Tibial artery (tissue), 4 donors: ENCODE measurements around the gene KIFC3.
A peak's percentile ranks its signal among the peaks of the same experiment; 100 is the strongest.

ENCODE experiments used
- DNase-seq, 2 donors: peaks; one replicate each; pipeline ENCODE4 v3.0.0-alpha.2; 2019
- H3K27ac ChIP-seq, 2 donors: fragments of 200-600 bp; sonication (generic) in 1 of 2; 1 replicate in 1 of 2; 2 replicates in 1 of 2; pipeline ENCODE4 v1.5.1; 2018 to 2019; ENCODE audit warnings: mild to moderate bottlenecking in 1 of 2
- H3K27me3 ChIP-seq, 2 donors: fragments of 200-600 bp; sonication (generic) in 1 of 2; one replicate each; pipeline versions ENCODE4 v1.5.1 to v1.6.0; 2016 to 2019
- H3K36me3 ChIP-seq, 3 donors: fragments of 200-600 bp; sonication (generic) in 2 of 3; one replicate each; pipeline ENCODE4 v1.5.1; 2016 to 2019; ENCODE audit warnings: mild to moderate bottlenecking in 2 of 3
- H3K4me1 ChIP-seq, 4 donors: fragments of 200-600 bp; sonication (generic) in 2 of 4; 1 replicate in 3 of 4; 2 replicates in 1 of 4; pipeline ENCODE4 v1.5.1; 2016 to 2019
- H3K4me3 ChIP-seq, 2 donors: fragments of 200-600 bp; sonication (generic) in 1 of 2; 1 replicate in 1 of 2; 2 replicates in 1 of 2; pipeline ENCODE4 v1.5.1; 2018 to 2019; ENCODE audit warnings: mild to moderate bottlenecking in 2 of 2
- H3K9me3 ChIP-seq, 3 donors: fragments of 200-600 bp; sonication (generic) in 1 of 3; one replicate each; pipeline ENCODE4 v1.5.1; 2016 to 2019
- intact Hi-C: fragments of 100-400 bp; cut with DNase I; formaldehyde crosslinking; loops from one replicate; pipeline ENCODE4 v1.15.0; 2023; ENCODE audit warnings: low total_unique reads
- TF ChIP-seq, protein P1 (sequence below), 2 experiments: fragments of 200-600 bp in 1 of 2; fragments of 450-650 bp in 1 of 2; IDR thresholded peaks; one replicate each; pipeline ENCODE4 v1.5.1; 2017 to 2019; ENCODE audit warnings: antibody characterized with exemption in 2 of 2, mild to moderate bottlenecking in 1 of 2, moderate library complexity in 1 of 2

Gene KIFC3

DNA sequence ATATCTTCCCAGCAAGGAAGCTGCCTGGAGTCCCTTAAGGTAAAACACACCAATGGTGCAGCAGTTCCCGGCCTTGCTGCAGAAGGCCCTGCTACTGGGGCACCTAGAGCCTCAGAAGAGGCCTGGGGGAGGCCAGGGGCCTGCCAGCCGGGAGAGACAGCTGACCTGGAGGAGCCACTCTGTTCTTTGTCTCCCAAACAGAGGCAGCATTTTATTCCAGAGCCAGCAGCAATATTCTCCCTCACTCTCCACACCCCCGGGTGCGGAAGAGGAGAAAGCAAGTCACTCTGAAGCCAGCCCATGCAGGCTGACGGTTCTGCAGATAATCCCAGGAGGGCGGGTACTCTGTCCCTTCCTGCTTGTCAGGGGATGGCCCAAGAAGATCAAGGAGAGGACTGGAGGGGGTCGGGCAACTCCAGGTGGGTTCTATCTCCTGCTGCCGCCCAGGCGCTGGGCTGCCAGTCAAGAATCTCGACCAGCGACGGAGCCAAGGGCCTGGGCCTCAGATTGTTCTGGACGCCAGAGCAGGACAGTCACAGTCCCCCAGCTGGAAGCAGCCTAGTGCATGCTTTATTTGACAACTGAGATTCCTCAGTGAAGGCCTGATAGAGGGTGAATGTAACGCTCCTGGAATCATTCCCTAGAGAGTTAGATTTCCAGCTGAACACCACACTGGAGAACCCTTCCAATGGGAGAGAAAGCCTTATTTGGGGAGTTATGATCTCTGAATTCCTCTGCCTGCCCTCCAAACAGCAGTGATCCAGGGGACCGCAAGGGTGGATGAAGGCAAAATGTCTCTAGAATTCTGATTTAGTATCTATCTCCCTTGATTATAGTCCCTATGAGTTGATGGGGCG is 1.1 kb upstream of the KIFC3 start:
- Histone ChIP-seq H3K9me3 (no peaks in the 10 kb centered on the region), H3K27me3 (no peaks in the 10 kb centered on the region), H3K4me3 (peak overlapping the region; percentile 60 to 73), H3K36me3 (peaks cover 0 to under 1% (median 0%) of the 10 kb centered on the region in 3 donors), H3K27ac (peak overlapping the region; percentile 63 to 83), H3K4me1 (peaks cover 0 to 49% (median 34%) of the 10 kb centered on the region in 4 donors)
- TF ChIP-seq, protein P1, sequence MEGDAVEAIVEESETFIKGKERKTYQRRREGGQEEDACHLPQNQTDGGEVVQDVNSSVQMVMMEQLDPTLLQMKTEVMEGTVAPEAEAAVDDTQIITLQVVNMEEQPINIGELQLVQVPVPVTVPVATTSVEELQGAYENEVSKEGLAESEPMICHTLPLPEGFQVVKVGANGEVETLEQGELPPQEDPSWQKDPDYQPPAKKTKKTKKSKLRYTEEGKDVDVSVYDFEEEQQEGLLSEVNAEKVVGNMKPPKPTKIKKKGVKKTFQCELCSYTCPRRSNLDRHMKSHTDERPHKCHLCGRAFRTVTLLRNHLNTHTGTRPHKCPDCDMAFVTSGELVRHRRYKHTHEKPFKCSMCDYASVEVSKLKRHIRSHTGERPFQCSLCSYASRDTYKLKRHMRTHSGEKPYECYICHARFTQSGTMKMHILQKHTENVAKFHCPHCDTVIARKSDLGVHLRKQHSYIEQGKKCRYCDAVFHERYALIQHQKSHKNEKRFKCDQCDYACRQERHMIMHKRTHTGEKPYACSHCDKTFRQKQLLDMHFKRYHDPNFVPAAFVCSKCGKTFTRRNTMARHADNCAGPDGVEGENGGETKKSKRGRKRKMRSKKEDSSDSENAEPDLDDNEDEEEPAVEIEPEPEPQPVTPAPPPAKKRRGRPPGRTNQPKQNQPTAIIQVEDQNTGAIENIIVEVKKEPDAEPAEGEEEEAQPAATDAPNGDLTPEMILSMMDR (IDR thresholded peaks at IDR 0.05) = no peak
- DNase-seq = no peak
- intact Hi-C loops = loop anchor here (5.0 to 10.0 kb wide), 2 partner anchors 66 to 499 kb away; partner anchors contain the start of gene KATNB1

DNA sequence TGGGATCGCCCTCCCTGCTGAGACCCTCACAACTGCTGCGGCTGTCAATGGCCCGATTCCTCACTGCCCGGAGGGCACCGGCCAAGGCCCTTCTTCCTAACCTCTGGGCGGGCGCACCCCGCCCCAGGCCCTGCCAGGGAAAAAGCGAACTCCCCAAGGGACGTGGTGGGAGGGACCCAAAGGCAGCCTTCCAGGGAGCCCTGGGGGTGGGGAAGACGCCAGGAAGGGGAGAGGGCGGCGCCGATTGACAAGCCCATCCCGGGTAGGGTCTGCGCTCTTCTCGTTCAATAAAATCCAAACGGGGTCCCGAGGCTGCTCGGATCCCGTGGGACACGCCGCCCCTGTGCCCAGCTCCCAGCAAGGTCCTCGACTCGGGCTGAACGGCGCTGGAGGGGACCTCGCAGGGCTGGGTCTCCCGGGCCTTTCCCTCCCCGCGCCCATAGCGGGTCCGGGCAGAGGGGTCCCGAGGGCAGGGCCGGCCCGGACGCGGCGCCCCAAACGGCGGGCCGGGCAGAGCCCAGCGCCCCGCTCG is 416 bp downstream of the KIFC3 start:
- TF ChIP-seq, protein P1 (IDR thresholded peaks at IDR 0.05) = no peak
- H3K27me3 ChIP-seq = no peaks in the 10 kb centered on the region
- peaks cover 6 to 15% (median 12%) of the 10 kb centered on the region in 3 donors for H3K36me3 ChIP-seq
- peak overlapping the region; percentile 60 to 73 for H3K4me3 ChIP-seq
- DNase-seq = no peak
- intact Hi-C loops = loop anchor here (5.0 to 10.0 kb wide), 2 partner anchors 65 to 497 kb away; partner anchors contain the start of gene KATNB1
- H3K9me3 ChIP-seq = no peaks in the 10 kb centered on the region
- H3K4me1 ChIP-seq = peaks cover 0 to 44% (median 32%) of the 10 kb centered on the region in 4 donors
- H3K27ac ChIP-seq = peak overlapping the region; percentile 72 to 83

DNA sequence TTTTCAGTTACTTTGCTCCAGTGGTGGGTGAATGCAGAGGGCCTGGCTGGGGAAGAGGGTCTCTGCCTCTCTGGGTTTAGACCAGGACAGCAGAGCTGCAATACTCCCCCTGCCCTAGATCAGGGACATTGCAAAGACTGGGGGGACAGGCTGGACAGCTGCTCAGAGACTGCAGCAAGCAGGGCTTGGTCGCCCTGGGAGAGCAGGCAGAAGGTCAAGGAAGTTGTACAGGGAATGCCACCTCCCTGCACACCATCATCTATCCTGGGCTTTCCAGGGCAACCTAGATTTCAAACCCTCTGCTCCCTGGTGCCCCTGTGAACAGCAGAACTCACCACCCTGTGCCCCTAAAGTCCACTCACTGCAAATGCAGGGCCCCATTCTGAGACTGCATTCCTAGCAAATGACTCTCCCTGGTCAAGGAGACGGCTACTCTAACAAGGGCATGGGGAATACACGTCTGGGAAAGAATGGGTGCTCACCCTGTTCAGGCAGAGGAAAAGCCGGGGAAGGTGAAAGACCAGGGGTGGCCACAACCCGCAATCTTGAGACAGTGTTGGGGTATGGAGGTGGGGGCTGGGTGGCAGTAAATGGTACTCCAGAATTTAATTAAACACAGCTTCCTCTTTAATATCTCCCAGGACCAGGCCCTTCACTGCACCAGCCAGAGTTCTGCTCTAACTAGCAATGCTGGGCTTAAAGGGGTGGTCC is 1.0 kb downstream of the KIFC3 start:
- H3K36me3 ChIP-seq = peaks cover 8 to 22% (median 15%) of the 10 kb centered on the region in 3 donors
- H3K27ac ChIP-seq = peak overlapping the region; percentile 72 to 83
- no peaks in the 10 kb centered on the region for H3K27me3 ChIP-seq
- peak overlapping the region; percentile 60 to 73 for H3K4me3 ChIP-seq
- intact Hi-C loops = loop anchor here (5.0 to 10.0 kb wide), 2 partner anchors 64 to 496 kb away; partner anchors contain the start of gene KATNB1
- H3K9me3 ChIP-seq = no peaks in the 10 kb centered on the region
- peaks cover 0 to 44% (median 33%) of the 10 kb centered on the region in 4 donors for H3K4me1 ChIP-seq
- TF ChIP-seq, protein P1 (IDR thresholded peaks at IDR 0.05) = no peak
- no peak for DNase-seq

DNA sequence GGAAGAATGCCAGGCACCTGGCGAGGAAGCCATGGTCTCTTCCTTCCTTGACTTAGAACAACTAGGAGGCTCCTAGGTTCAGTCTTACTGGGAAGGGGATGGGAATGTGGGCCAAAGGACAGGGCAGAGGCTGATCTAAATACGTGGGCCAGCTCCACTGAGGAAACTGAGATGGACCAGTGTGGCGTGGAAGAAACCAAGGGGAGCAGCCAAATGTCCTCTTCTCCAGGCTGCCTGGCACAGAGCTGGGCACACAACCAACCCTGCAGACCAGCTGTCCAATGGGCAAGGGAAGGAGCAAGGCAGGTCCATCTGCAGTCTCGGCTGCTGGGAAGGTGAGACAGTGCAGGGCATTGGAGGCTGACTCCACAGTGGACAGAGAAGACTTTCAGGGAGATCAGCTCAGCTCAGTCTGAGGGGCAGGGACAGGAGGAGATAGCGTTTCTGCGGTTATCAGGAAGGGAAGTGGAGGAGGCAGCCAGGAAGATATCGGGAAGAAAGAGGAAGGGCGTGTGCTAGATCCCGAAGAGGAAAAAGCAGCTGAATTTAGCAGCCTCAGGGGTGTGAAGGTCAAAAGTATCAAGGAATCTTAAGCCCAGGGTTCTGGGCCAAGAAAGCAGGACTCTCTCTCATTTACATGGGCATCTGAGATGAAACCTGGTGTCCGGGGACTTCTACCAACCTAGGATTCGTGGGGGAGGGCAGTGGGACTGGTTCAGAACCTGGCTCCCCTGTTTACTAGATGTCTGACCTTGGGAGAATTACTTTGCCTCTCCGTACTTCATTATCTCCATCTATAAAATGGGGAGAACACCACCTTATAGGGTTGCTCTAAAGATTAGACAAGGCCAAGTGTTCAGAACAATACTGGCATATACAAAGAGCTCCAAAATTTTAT is 1.8 kb downstream of the KIFC3 start:
- intact Hi-C loops = loop anchor here (5.0 to 10.0 kb wide), 2 partner anchors 63 to 496 kb away; partner anchors contain the start of gene KATNB1
- Histone ChIP-seq H3K4me3 (peak overlapping the region; percentile 60 to 73), H3K9me3 (no peaks in the 10 kb centered on the region), H3K4me1 (peaks cover 0 to 49% (median 33%) of the 10 kb centered on the region in 4 donors), H3K27me3 (no peaks in the 10 kb centered on the region), H3K27ac (peak overlapping the region; percentile 72 to 83), H3K36me3 (peaks cover 8 to 22% (median 15%) of the 10 kb centered on the region in 3 donors)
- TF ChIP-seq, protein P1 (IDR thresholded peaks at IDR 0.05) = no peak
- DNase-seq = no peak
